Bronchial epithelial cell (primary cell): Measurements from ENCODE around the gene PHF21B. TPM values are rescaled to one million over a fixed set of nuclear protein-coding genes. Genes with fewer than 3 reads are reported as not detected.

Source experiments
- DNase-seq: peaks from one replicate; pipeline ENCODE4 v3.0.0-alpha.2; 2010; ENCODE audit warnings: low read depth
- FAIRE-seq: peaks from 2 replicates; lab custom pipeline; 2011; peaks lifted over from hg19 to GRCh38; lab: Jason Lieb, UNC
- H3K27me3 ChIP-seq: 2 replicates; pipeline ENCODE4 v1.5.1; 2011; ENCODE audit warnings: low read length; ENCODE audit not compliant: control insufficient read depth, insufficient read depth
- H3K36me3 ChIP-seq: 2 replicates; pipeline ENCODE4 v1.5.1; 2011; ENCODE audit warnings: low read length; ENCODE audit not compliant: control insufficient read depth, insufficient read depth
- H3K4me3 ChIP-seq: 2 replicates; pipeline ENCODE4 v1.5.1; 2011; ENCODE audit warnings: mild to moderate bottlenecking, low read depth, low read length, control low read depth
- total RNA-seq: library from RNA; depleted of rRNA; stranded (reverse); fragments of >200 nt; gene quantifications from 2 replicates; pipeline ENCODE4 v1.2.1, GENCODE V29; 2014
- TF ChIP-seq, protein P1 (sequence below): IDR thresholded peaks from 2 replicates; pipeline ENCODE4 v1.5.1; 2011; ENCODE audit warnings: mild to moderate bottlenecking, moderate library complexity, low read length, control low read depth, inconsistent platforms; ENCODE audit not compliant: insufficient read depth, severe bottlenecking

PHF21B gene
- total RNA-seq, 1 donor from 2014 or later, result not detected

- Histone ChIP-seq H3K36me3 (no peaks in the 10 kb centered on the region), H3K4me3 (no peak overlapping the region), H3K27me3 (peaks cover 1% of the 10 kb centered on the region)
- DNase-seq (no peak), FAIRE-seq (no peak)
- TF ChIP-seq, protein P1, sequence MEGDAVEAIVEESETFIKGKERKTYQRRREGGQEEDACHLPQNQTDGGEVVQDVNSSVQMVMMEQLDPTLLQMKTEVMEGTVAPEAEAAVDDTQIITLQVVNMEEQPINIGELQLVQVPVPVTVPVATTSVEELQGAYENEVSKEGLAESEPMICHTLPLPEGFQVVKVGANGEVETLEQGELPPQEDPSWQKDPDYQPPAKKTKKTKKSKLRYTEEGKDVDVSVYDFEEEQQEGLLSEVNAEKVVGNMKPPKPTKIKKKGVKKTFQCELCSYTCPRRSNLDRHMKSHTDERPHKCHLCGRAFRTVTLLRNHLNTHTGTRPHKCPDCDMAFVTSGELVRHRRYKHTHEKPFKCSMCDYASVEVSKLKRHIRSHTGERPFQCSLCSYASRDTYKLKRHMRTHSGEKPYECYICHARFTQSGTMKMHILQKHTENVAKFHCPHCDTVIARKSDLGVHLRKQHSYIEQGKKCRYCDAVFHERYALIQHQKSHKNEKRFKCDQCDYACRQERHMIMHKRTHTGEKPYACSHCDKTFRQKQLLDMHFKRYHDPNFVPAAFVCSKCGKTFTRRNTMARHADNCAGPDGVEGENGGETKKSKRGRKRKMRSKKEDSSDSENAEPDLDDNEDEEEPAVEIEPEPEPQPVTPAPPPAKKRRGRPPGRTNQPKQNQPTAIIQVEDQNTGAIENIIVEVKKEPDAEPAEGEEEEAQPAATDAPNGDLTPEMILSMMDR, result no peak
These were observed 58.8 kb downstream of the PHF21B start for GRCh38 chr22:44950806-44951509.

GRCh38 chr22:44947846-44948245 lies 62.0 kb downstream of the PHF21B start:
- H3K4me3 ChIP-seq, result no peak overlapping the region
- FAIRE-seq (no peak), DNase-seq (no peak)
- H3K27me3 ChIP-seq, result peaks cover 4% of the 10 kb centered on the region
- TF ChIP-seq, protein P1, result no peak
- H3K36me3 ChIP-seq, result no peaks in the 10 kb centered on the region

DNA sequence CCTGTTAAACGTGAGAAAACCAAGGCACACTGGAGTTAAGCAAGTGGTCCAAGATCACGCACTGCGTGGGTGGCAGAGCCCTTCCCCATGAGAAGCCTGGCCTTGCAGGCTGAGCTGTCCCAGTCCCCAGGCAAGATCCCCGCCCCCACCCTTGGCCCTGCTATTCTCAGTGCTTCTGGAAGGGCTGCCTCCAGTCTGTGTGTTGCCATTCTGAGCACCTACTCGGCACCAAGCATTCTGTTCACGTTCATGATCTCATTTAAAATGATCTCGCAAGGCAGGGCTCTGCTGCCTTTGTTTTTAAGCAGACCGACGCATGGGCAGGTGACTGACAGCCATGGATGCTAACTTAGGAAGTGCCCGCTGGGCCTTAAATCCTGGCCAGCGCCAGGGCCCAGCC lies 62.8 kb downstream of the PHF21B start:
- FAIRE-seq (no peak), DNase-seq (no peak)
- Histone ChIP-seq H3K36me3 (no peaks in the 10 kb centered on the region), H3K4me3 (no peak overlapping the region), H3K27me3 (peaks cover 2% of the 10 kb centered on the region)
- TF ChIP-seq, protein P1, result no peak

DNA sequence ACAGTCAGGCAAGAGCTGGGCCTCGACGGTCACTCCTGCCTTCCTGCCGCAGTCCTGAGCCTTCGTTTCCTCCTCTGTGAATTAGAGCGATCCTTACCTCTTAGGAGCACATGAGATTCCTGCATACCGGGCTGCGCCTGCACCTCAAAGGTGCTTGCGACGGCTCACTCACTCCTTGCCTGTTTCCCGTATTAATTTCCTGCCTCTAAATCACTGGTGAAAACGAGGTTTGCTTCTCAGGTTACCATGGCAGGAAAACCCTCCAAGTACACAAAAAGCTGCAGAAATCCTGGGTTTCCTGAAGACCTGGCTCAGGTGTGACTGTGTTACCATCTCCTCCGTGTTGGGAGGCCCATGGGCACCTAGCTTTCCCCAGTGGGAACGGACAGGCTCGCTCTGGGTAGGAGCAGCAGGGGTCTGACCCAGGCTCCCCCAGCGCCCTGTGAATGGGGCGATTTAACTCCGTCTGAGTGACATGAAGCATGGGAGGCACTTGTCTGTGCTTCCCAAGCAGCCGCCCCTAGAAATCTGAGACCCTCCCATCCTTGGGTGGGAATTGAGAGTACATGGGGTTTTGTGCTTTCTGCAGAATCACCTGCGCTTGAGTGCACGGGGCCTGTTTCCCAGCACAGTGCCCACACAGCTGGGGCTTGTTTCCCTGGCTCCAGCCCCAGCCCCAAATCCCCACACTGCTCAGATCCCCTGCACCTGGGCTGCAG lies 64.8 kb downstream of the PHF21B start:
- DNase-seq, result no peak
- Histone ChIP-seq H3K36me3 (no peaks in the 10 kb centered on the region), H3K4me3 (no peak overlapping the region), H3K27me3 (peaks cover 2% of the 10 kb centered on the region)
- FAIRE-seq, result no peak
- TF ChIP-seq, protein P1, result no peak

GRCh38 chr22:44943701-44944324 lies 66.0 kb downstream of the PHF21B start:
- TF ChIP-seq, protein P1, result no peak
- no peak for DNase-seq
- peaks cover 2% of the 10 kb centered on the region for H3K27me3 ChIP-seq
- H3K4me3 ChIP-seq, result no peak overlapping the region
- H3K36me3 ChIP-seq, result no peaks in the 10 kb centered on the region
- FAIRE-seq, result no peak
